ENCODE measurements around the gene HDAC9. TPM values are rescaled to one million over a fixed set of nuclear protein-coding genes. Genes with fewer than 3 reads are reported as not detected.

Gene HDAC9
- total and polyA plus RNA-seq, 4 donors = 2.2 to 41.0 (median 4.1) TPM

- peaks cover 0 to 3% (median 0%) of the 10 kb centered on the region in 5 donors for H3K4me1 ChIP-seq (ENCODE audit: control insufficient read depth in 5 of 5, insufficient read depth in 5 of 5, low read length in 5 of 5)
- no peaks in the 10 kb centered on the region for H3K36me3 ChIP-seq (ENCODE audit: control insufficient read depth in 4 of 4, insufficient read depth in 4 of 4, low read length in 4 of 4)
- no peak overlapping the region for H3K9ac ChIP-seq (ENCODE audit: insufficient read depth in 1 of 2, low read length in 2 of 2)
- no peaks in the 10 kb centered on the region for H3K9me3 ChIP-seq (ENCODE audit: control insufficient read depth in 4 of 4, insufficient read depth in 3 of 4, low read length in 3 of 4)
- TF ChIP-seq CTCF (IDR thresholded peaks at IDR 0.05; ENCODE audit: control extremely low read depth, extremely low read depth) = no peak
- no peak overlapping the region for H3K4me3 ChIP-seq
- WGBS, 2 donors = 91% methylated on average over 3 of the region's 3 CpGs
- ATAC-seq (ENCODE audit: insufficient read depth, low FRiP score) (no peak), DNase-seq (no peak)
- H3K27me3 ChIP-seq (ENCODE audit: control insufficient read depth in 3 of 3, insufficient read depth in 3 of 3, low read length in 2 of 3) = no peaks in the 10 kb centered on the region
- no peak overlapping the region for H3K27ac ChIP-seq (ENCODE audit: low read depth in 1 of 2, low read length in 1 of 2)
Observed at GRCh38 chr7:18637516-18637915, 142.0 kb downstream of the HDAC9 start.

- no peaks in the 10 kb centered on the region for H3K9me3 ChIP-seq (ENCODE audit: control insufficient read depth in 4 of 4, insufficient read depth in 3 of 4, low read length in 3 of 4)
- H3K4me3 ChIP-seq = no peak overlapping the region
- H3K36me3 ChIP-seq (ENCODE audit: control insufficient read depth in 4 of 4, insufficient read depth in 4 of 4, low read length in 4 of 4) = no peaks in the 10 kb centered on the region
- no peak for TF ChIP-seq CTCF (IDR thresholded peaks at IDR 0.05; ENCODE audit: control extremely low read depth, extremely low read depth)
- DNase-seq = no peak
- WGBS, 2 donors = 66 to 72% methylated on average over 4 of the region's 4 CpGs
- no peak overlapping the region for H3K27ac ChIP-seq (ENCODE audit: low read depth in 1 of 2, low read length in 1 of 2)
- no peaks in the 10 kb centered on the region for H3K27me3 ChIP-seq (ENCODE audit: control insufficient read depth in 3 of 3, insufficient read depth in 3 of 3, low read length in 2 of 3)
- ATAC-seq (ENCODE audit: insufficient read depth, low FRiP score) = peak; percentile 62
- H3K4me1 ChIP-seq (ENCODE audit: control insufficient read depth in 5 of 5, insufficient read depth in 5 of 5, low read length in 5 of 5) = peaks cover 0 to 7% (median 0%) of the 10 kb centered on the region in 5 donors
- no peak overlapping the region for H3K9ac ChIP-seq (ENCODE audit: insufficient read depth in 1 of 2, low read length in 2 of 2)
Observed at GRCh38 chr7:18638594-18639452, 143.3 kb downstream of the HDAC9 start.

- peak overlapping the region in 1 of 2 donors; percentile 70 for H3K27ac ChIP-seq (ENCODE audit: low read depth in 1 of 2, low read length in 1 of 2)
Observed at GRCh38 chr7:18639711-18640110, 144.2 kb downstream of the HDAC9 start.

More at GRCh38 chr7:18639711-18640110, 144.2 kb downstream of the HDAC9 start:
- ATAC-seq (ENCODE audit: insufficient read depth, low FRiP score) = no peak
- TF ChIP-seq CTCF (IDR thresholded peaks at IDR 0.05; ENCODE audit: control extremely low read depth, extremely low read depth) = no peak
- Histone ChIP-seq H3K4me1 (ENCODE audit: control insufficient read depth in 5 of 5, insufficient read depth in 5 of 5, low read length in 5 of 5) (peaks cover 0 to 7% (median 0%) of the 10 kb centered on the region in 5 donors), H3K9ac (ENCODE audit: insufficient read depth in 1 of 2, low read length in 2 of 2) (no peak overlapping the region), H3K9me3 (ENCODE audit: control insufficient read depth in 4 of 4, insufficient read depth in 3 of 4, low read length in 3 of 4) (no peaks in the 10 kb centered on the region), H3K4me3 (no peak overlapping the region), H3K36me3 (ENCODE audit: control insufficient read depth in 4 of 4, insufficient read depth in 4 of 4, low read length in 4 of 4) (no peaks in the 10 kb centered on the region), H3K27me3 (ENCODE audit: control insufficient read depth in 3 of 3, insufficient read depth in 3 of 3, low read length in 2 of 3) (no peaks in the 10 kb centered on the region)
- no peak for DNase-seq
- 75 to 88% methylated on average over 1 of the region's 1 CpG for WGBS, 2 donors
